AG04449 (cell line): ENCODE measurements around the gene GRAMD2A.

Source experiments
- CTCF ChIA-PET: fragments of 350-600 bp; formaldehyde crosslinking; extraction: SDS; loops from one replicate; lab custom pipeline; 2021; ENCODE audit warnings: antibody characterized with exemption; lab: Yijun Ruan, JAX
- POLR2A ChIA-PET: fragments of 400-600, 350-600 bp; formaldehyde crosslinking; extraction: SDS; loops from one replicate; lab custom pipeline; 2020; ENCODE audit warnings: antibody characterized with exemption, inconsistent platforms; lab: Yijun Ruan, JAX
- DNase-seq: peaks from one replicate; pipeline ENCODE4 v3.0.0-alpha.2; 2010; ENCODE audit warnings: low read depth, low spot score
- H3K4me3 ChIP-seq: 2 replicates; pipeline ENCODE4 v1.5.1; 2011; ENCODE audit warnings: low read depth, mild to moderate bottlenecking, control low read depth, low read length
- TF ChIP-seq, protein P1 (sequence below): IDR thresholded peaks from one replicate; pipeline ENCODE4 v1.5.1; 2011; ENCODE audit warnings: mild to moderate bottlenecking, moderate library complexity, low read length, control low read depth, inconsistent platforms; ENCODE audit not compliant: insufficient read depth; ENCODE audit errors: missing control alignments

The GRAMD2A gene

DNA sequence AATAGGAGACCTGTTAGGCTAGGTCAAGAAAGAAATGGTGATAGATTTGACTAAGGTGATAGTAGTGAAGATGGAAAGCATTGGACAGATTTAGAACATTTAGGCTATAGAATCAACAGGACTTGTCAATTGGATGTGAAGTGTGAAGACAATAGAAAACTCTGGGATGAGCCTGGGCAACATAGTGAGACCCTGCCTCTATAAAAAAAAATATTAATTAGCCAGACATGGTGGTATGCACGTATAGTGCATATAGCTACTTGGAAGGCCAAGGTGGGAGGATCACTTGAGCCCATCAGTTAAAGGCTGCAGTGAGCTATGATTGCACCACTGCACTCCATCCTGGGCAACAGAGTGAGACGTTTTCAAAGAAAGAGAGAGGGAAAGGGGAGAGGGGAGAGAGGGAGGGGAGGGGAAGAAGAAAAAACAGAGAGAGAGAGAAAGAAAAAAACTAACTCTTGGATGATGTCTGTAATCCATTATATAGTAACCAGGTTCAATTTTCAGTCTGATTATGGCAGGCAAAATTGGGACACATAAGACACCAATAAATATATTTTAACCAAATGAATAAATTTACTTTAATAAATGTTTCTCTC lies 69.8 kb downstream of the GRAMD2A start:
- POLR2A ChIA-PET = interaction anchor here (1.0 kb wide), 1 partner anchor 10 kb away, joined by 4 read pairs; the partner anchor contains the start of genes MYO9A and SENP8

DNA sequence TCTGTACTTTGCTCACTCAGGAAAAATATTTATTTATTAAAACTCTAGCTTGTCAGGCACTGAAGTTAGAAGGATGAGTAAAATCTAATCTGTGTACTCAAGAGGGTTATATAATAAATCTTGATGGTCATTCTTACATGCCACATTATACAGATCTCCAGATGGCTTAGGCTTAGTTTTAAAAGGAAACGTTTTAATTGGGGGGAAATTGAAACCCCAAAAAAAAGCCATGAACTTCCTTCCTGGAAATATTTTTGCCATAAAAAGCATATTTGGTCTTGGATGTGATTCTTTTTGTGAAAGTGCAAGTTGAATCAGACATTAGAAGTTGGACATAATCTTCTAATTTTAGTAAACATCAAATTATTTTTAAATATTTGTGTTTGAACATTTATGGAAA lies 73.4 kb downstream of the GRAMD2A start:
- H3K4me3 ChIP-seq = no peak overlapping the region
- ChIA-PET CTCF (no interaction called here), POLR2A (no interaction called here)
- DNase-seq = no peak
- TF ChIP-seq, protein P1, sequence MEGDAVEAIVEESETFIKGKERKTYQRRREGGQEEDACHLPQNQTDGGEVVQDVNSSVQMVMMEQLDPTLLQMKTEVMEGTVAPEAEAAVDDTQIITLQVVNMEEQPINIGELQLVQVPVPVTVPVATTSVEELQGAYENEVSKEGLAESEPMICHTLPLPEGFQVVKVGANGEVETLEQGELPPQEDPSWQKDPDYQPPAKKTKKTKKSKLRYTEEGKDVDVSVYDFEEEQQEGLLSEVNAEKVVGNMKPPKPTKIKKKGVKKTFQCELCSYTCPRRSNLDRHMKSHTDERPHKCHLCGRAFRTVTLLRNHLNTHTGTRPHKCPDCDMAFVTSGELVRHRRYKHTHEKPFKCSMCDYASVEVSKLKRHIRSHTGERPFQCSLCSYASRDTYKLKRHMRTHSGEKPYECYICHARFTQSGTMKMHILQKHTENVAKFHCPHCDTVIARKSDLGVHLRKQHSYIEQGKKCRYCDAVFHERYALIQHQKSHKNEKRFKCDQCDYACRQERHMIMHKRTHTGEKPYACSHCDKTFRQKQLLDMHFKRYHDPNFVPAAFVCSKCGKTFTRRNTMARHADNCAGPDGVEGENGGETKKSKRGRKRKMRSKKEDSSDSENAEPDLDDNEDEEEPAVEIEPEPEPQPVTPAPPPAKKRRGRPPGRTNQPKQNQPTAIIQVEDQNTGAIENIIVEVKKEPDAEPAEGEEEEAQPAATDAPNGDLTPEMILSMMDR = no peak

More for the DNA sequence above, 69.8 kb downstream of the GRAMD2A start:
- CTCF ChIA-PET = no interaction called here
- DNase-seq = no peak
- H3K4me3 ChIP-seq = no peak overlapping the region
- TF ChIP-seq, protein P1 = no peak

DNA sequence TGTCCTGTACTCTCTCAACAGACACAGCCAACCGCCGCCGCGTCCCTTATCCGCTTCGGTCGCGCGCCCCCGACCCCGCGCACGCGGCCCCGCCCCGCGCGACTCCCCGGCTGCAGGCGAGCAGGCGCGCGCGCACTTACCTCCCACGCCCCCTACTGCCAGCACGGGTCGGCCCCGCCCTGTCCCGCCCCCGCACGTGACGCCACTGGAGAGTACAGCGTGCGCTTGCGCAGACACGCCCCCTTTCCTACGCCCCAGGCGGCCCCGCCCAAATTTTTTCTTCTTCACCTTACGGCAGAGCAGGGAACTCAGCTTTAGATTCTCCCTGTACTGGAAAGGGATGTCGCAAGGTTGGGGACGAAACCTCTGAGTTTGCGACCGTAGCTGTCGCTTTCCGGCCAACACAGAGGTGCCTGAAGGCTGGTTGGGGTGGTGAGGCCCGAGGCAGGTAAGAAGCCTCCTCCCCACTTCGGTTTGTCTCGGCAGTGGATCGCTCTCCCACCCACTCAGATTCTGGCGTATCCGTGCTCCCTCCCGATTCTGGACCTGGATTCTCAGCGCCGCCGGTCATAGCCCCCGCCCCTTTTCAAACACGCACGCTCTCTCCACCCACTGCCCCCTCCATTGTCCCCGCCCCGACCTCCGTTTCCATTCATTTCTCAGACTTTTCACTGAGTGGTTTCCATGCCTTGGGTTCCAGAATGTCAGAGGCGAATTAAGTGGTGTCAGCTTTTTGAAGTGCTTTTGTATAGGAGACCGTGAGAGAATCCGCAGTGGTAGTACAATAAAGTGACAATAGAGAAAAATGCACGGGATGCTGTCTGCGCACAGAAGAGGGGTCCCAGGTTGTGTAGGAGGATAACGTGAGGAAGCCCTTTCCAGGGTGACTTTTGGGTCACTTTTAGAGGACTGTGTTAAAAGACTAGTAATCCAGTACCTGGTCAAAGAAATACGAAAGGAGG lies 79.3 kb downstream of the GRAMD2A start, which contains the start of the genes MYO9A and SENP8:
Gene MYO9A (minus strand): TSS at position 134 of the 962 bp plus-strand sequence. CDS start 71,587 bp downstream, outside the sequence.
Gene SENP8 (plus strand): TSS at position 387 of the 962 bp plus-strand sequence. CDS start 21,221 bp downstream, outside the sequence.
- ChIA-PET POLR2A (interaction anchor here (1.3 kb wide), 1 partner anchor 9 kb away, joined by 4 read pairs; no protein-coding TSS in a partner anchor), CTCF (interaction anchor here (0.6 to 1.6 kb wide), 3 partner anchors 12 to 37 kb away, joined by 3 read pairs; no protein-coding TSS in a partner anchor)
- H3K4me3 ChIP-seq = peak within 1 kb of the TSS; percentile 97
- TF ChIP-seq, protein P1 = peak; percentile 4
- peak; percentile 84 for DNase-seq

DNA sequence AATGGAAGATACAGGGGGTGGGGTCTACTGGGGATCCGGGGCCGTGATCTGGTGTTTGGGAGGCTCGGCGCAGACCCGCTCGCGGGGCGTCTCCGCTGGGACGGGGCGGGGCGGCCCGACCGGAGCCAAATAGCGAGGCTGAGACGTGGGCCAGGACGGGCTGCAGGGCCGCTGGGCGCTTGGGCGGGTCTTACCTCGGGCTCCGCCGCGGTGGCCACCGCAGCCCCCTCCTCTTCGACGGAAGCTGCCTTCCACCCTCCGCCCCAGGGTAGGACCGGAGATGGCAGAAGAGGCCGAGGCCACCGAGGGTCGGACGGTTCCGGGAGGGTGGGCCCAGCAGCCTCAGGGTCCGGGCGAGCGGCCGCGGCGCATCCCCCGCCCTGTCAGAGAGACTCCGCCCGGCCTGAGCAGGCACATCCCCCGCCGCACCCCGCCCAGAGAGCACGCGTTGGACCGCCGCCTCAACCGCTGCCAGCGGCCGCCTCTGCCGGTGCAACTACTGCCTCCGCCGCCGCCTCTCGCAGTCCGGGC lies 80.0 kb downstream of the GRAMD2A start:
- no peak for DNase-seq
- ChIA-PET POLR2A (interaction anchor here (1.3 kb wide), 1 partner anchor 10 kb away, joined by 4 read pairs; no protein-coding TSS in a partner anchor), CTCF (interaction anchor here (0.6 to 1.6 kb wide), 2 partner anchors 12 kb away, joined by 3 read pairs; no protein-coding TSS in a partner anchor)
- peak overlapping the region; percentile 91 for H3K4me3 ChIP-seq
- TF ChIP-seq, protein P1 = no peak

DNA sequence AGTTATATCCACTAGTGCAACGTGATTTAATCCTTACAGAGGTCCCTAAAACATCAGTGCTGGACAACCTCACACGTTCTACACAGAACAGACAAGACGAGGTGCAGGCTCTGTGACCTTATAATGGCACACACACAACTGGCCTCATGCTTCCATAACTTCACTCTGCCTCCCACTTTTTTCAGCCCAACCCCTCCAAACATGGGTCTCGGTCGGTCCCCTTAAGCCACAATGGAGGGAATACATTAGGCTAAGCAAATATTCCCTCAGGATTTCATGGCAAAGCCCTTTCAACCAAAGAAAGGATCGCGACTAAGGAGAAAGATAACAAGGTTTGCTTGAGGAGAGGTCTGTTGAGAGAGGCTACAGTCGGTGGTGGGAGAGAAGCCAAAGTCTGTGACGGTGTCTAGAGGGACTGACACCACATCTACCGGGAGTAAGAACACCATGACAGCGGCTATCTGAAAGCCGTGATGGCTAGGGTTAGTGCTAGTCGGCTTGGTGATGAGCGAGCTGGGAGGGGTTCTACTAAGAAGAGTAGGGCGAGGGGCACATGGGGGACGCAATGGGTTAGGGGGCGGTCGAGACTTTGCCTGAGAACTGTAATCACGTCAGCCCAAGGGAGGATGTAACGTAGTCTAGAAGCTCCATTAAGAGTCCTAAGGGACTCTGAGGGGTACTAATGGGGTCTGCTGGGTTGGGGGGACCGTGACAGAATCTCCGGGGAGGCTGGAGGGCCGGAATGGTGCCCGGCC lies 80.7 kb downstream of the GRAMD2A start:
- ChIA-PET CTCF (interaction anchor here (1.0 kb wide), 1 partner anchor 39 kb away, joined by 3 read pairs; no protein-coding TSS in a partner anchor), POLR2A (no interaction called here)
- peak overlapping the region; percentile 91 for H3K4me3 ChIP-seq
- no peak for DNase-seq
- TF ChIP-seq, protein P1 = no peak
